ENCODE results near the gene KDM4B. TPM values are rescaled to one million over a fixed set of nuclear protein-coding genes. Genes with fewer than 3 reads are reported as not detected.

The KDM4B gene
- total RNA-seq, 4 donors from 2014 or later = 26.6 to 84.2 (median 39.9) TPM

- Histone ChIP-seq H3K9me3 (no peaks in the 10 kb centered on the region), H3K36me3 (peaks cover 0 to 28% (median 5%) of the 10 kb centered on the region in 4 donors), H3K4me3 (no peak overlapping the region), H3K27ac (no peak overlapping the region), H3K27me3 (no peaks in the 10 kb centered on the region), H3K4me1 (no peaks in the 10 kb centered on the region)
- WGBS, 2 donors (ENCODE audit: low coverage in 1 of 2) = 88 to 93% methylated on average over 3 to 42 of the region's 42 CpGs
- no peak for DNase-seq
- intact Hi-C loops (cut with DNase I; ENCODE audit: low total_unique reads) (no loop called here), in situ Hi-C loops (cut with MboI; ENCODE audit: low pct_ligation_motif_present in 1 of 4, low pct_unique_long_range_greater_than_20kb in 1 of 4, low sequenced_read_pairs in 3 of 4) (no loop called here)
- TF ChIP-seq EP300 (IDR thresholded peaks at IDR 0.05; ENCODE audit: low read depth) = no peak
- no peak for TF ChIP-seq CTCF (IDR thresholded peaks at IDR 0.05)
- no peak for TF ChIP-seq POLR2AphosphoS5 (IDR thresholded peaks at IDR 0.05)
- no peak for TF ChIP-seq POLR2A (IDR thresholded peaks at IDR 0.05)
These were observed 179.3 kb downstream of the KDM4B start for GRCh38 chr19:5147978-5148793.

- no peaks in the 10 kb centered on the region for H3K9me3 ChIP-seq
- no peak overlapping the region for H3K27ac ChIP-seq
- H3K4me3 ChIP-seq = no peak overlapping the region
- in situ Hi-C loops (cut with MboI; ENCODE audit: low pct_ligation_motif_present in 1 of 4, low pct_unique_long_range_greater_than_20kb in 1 of 4, low sequenced_read_pairs in 3 of 4) (no loop called here), intact Hi-C loops (cut with DNase I; ENCODE audit: low total_unique reads) (no loop called here)
- DNase-seq = no peak
- H3K27me3 ChIP-seq = no peaks in the 10 kb centered on the region
- H3K4me1 ChIP-seq = no peaks in the 10 kb centered on the region
- H3K36me3 ChIP-seq = peaks cover 0 to 28% (median 5%) of the 10 kb centered on the region in 4 donors
- TF ChIP-seq CTCF (IDR thresholded peaks at IDR 0.05) (no peak), POLR2A (IDR thresholded peaks at IDR 0.05) (no peak), POLR2AphosphoS5 (IDR thresholded peaks at IDR 0.05) (no peak), EP300 (IDR thresholded peaks at IDR 0.05; ENCODE audit: low read depth) (no peak)
- WGBS, 2 donors (ENCODE audit: low coverage in 1 of 2) = 94% methylated on average over 15 of the region's 15 CpGs; no CpG with 5 or more reads in 1 of the 2 donors
These were observed 179.9 kb downstream of the KDM4B start for GRCh38 chr19:5148794-5149190.

- peaks cover 0 to 22% (median 5%) of the 10 kb centered on the region in 4 donors for H3K36me3 ChIP-seq
- no peak for DNase-seq
- no peak for TF ChIP-seq CTCF (IDR thresholded peaks at IDR 0.05)
- in situ Hi-C loops (cut with MboI; ENCODE audit: low pct_ligation_motif_present in 1 of 4, low pct_unique_long_range_greater_than_20kb in 1 of 4, low sequenced_read_pairs in 3 of 4) (no loop called here), intact Hi-C loops (cut with DNase I; ENCODE audit: low total_unique reads) (no loop called here)
- H3K4me1 ChIP-seq = no peaks in the 10 kb centered on the region
- H3K27me3 ChIP-seq = no peaks in the 10 kb centered on the region
- 91% methylated on average over 7 of the region's 10 CpGs; no CpG with 5 or more reads in 1 of the 2 donors for WGBS, 2 donors (ENCODE audit: low coverage in 1 of 2)
- H3K4me3 ChIP-seq = no peak overlapping the region
- H3K9me3 ChIP-seq = no peaks in the 10 kb centered on the region
- no peak overlapping the region for H3K27ac ChIP-seq
These were observed 180.6 kb downstream of the KDM4B start for GRCh38 chr19:5149508-5149907.

GRCh38 chr19:5149932-5150901, 181.3 kb downstream of the KDM4B start:
- Histone ChIP-seq H3K27me3 (no peaks in the 10 kb centered on the region), H3K36me3 (peaks cover 0 to 17% (median 5%) of the 10 kb centered on the region in 4 donors), H3K9me3 (no peaks in the 10 kb centered on the region), H3K4me1 (no peaks in the 10 kb centered on the region), H3K4me3 (no peak overlapping the region), H3K27ac (no peak overlapping the region)
- intact Hi-C loops (cut with DNase I; ENCODE audit: low total_unique reads) (no loop called here), in situ Hi-C loops (cut with MboI; ENCODE audit: low pct_ligation_motif_present in 1 of 4, low pct_unique_long_range_greater_than_20kb in 1 of 4, low sequenced_read_pairs in 3 of 4) (no loop called here)
- no peak for DNase-seq
- TF ChIP-seq EP300 (IDR thresholded peaks at IDR 0.05; ENCODE audit: low read depth) = no peak
- no peak for TF ChIP-seq POLR2AphosphoS5 (IDR thresholded peaks at IDR 0.05)
- TF ChIP-seq CTCF (IDR thresholded peaks at IDR 0.05) = no peak
- no peak for TF ChIP-seq POLR2A (IDR thresholded peaks at IDR 0.05)
- 90 to 100% methylated on average over 1 to 35 of the region's 36 CpGs for WGBS, 2 donors (ENCODE audit: low coverage in 1 of 2)

All from transverse colon (tissue), 4 donors.